Inflammatory macrophage (primary cell): ENCODE data around the gene STARD10.
"Not testable (repeated sequence)": the region's sequence is repeated elsewhere in the genome, so short reads cannot be mapped to it uniquely, and the experiment has no call there.

ENCODE experiments used
- DNase-seq, 2 donors: peaks; one replicate each; pipeline ENCODE4 v3.0.0-alpha.2; 2020 to 2022

Gene STARD10

DNA sequence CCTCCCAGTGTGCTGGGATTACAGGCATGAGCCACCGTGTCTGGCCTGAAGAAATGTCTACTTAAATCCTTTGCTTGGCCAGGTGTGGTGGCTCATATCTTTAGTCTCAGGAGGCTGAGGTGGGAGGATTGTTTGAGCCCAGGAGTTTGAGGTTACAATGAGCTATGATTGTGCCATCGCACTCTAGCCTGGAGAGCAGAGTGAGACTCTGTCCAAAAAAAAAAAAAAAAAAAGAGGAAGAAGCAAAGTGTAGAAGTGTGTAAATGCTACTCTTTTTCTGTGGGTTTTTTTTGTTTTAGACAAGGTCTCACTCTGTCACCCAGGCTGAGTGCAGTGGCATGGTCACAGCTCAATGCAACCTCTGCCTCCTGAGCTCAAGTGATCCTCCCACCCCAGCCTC is 13.9 kb upstream of the STARD10 start:
- DNase-seq, result peak; percentile 86 to 88

DNA sequence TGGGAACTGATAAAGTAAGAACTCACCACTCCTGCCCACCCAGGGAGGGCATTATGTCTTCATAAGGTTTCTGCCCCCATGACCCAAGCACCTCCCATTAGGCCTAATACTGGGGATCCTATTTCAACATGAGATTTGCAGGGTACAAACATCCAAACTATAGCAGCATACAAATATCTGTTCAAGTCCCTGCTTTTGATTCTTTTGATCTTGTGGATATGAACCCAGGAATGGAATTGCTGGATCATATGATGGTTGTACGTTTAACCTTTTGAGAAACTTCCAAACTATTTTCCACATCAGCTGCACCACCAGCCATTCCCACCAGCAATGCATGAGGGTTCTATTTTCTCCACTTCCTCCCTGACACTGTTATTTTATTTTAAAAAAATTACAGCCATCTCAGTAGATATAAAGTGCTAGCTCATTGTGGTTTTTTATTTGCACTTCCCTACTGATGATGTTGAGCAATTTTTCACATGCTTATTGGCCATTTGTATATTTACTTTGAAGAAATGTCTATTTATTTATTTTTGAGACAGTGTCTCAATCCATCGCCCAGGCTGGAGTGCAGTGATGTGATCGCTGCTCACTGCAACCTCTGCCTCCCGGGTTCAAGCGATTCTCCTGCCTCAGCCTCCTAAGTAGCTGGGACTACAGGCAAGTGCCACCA is 13.3 kb upstream of the STARD10 start:
- DNase-seq, result peak; percentile 84 to 96

DNA sequence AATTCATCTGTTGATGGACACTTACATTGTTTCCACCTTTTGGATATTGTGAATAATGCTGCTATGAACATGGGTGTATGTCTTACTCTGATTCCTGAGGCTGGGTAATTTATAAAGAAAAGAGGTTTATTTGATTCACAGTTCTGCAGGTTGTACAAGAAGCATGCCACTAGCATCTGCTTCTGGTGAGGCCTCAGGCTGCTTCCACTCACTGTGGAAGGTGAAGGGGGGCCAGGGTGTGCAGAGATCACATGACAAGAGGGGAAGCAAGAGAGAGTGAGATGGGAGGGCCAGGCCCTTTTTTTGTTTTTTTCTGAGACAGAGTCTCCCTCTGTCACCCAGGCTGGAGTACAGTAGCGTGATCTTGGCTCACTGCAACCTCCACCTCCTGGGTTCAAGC is 12.5 kb upstream of the STARD10 start:
- DNase-seq, result not testable (repeated sequence)

DNA sequence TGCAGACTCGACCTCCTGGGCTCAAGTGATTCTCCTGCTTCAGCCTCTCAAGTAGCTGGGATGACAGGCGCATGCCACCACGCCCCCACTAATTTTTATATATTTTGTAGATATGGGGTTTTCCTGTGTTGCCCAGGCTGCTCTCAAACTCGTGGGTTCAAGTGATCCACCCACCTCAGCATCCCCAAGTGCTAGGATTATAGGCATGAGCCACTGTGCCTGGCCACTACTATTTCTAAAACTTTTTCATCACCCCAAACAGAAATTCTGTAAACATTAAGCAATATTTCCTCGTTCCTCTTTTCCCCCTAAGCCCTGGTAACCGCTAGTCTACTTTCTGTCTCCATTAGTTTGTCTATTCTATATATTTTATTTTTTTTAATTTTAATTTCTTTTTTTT is 11.4 kb upstream of the STARD10 start:
- DNase-seq, result peak; percentile 93 to 96

GRCh38 chr11:72802822-72803221 is 9.0 kb upstream of the STARD10 start:
- DNase-seq, result no peak

DNA sequence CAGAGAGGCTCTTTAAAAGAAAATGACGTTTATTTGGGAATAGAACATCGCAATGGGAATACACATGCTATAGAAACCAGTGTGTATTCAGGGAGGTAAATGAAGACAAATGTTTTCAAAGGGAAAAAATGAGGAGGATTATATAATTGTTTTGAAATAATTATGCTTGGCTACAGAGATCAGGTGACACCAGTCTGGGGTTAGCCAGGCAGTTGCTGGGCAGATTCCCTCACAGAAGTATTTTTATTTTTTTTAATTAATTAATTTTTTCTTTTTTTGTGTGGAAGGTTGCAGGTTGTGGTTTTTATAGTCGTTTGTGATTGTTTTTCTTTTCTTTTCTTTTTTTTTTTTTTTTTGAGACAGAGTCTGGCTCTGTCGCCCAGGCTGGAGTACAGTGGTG is 5.6 kb upstream of the STARD10 start:
- no peak for DNase-seq

DNA sequence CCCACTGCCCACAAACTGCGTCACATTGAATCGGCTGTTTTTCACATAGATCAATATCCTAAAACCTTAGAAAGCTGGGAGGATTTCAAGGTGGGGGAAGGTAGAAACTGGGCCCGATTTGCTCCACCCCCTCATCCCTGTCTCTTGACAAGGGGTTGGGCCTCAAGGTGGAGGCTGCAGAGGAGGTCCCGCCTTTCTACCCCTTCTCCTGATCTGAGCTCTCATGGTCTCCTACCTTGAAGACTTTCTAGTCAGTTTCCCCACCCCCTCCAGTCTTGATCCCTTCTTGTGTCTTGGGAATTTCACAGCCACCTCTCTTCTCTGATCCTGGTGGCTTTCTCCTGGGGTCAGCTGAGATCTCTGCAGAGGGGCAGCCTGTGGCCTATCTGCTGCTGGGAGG is 4.5 kb upstream of the STARD10 start:
- DNase-seq, result no peak

DNA sequence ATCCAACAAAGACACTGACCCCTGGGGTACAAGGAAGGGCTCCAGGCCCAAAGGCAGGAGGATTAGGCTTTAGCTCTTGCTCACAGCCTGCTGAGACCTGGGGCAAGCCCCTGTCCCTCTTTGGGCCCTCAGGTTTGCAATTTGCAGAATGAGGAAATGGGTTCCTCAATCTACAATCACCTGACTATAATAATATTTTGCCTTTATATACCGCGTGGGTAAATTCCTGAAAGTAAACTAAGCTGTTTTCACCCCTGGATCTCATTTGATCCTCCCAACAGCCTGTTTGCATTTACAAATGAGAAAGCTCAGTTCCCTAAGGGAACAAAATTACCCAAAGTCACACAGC is 797 bp downstream of the STARD10 start:
- no peak for DNase-seq

GRCh38 chr11:72792437-72793021 is 1.3 kb downstream of the STARD10 start:
- no peak for DNase-seq

DNA sequence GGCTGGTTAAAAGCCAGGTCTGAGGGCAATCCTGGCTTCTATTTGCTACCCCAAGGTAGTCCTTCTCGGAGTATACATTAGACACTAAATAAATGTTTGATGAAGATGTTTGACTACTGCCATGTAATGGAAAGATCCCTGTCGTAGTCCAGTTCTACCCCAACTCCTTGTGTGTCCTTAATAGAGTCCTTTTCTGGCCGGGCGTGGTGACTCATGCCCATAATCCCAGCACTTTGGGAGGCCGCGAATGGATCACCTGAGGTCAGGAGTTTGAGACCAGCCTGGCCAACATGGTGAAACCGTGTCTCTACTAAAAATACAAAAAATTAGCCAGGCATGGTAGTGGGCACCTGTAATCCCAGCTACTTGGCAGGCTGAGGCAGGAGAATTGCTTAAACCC is 2.6 kb downstream of the STARD10 start:
- DNase-seq, result not testable (repeated sequence)

DNA sequence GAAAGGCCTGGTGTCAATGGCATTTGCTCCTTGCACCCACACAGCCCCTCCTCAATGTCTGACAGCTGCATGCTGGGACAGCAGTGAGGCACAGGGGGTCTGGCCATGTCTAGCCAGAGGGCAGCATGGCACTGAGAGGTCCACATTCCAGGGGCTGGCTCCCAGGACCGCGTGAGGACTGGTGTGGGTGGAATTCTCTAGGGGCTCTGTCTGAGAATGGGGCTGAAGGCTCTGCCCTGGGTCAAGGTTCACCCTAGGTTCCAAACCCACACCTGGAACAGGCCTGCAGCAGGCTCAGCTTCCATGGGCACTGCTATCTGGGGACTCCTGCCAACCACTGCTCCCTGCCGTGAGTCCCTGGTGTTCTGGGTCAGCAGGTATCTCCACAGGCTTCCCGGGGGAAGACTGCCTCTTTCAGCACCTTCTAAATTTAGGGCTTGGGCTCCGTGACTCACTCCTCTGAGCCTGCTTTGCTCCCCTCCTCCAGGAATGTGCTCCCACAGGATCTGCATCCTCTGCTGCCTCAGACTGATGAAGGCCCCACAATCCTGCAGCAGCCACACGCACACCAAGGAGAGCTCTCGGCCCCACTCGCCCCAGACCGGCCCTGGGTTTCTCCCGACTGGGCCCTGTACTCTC is 4.2 kb downstream of the STARD10 start:
- DNase-seq, result no peak

DNA sequence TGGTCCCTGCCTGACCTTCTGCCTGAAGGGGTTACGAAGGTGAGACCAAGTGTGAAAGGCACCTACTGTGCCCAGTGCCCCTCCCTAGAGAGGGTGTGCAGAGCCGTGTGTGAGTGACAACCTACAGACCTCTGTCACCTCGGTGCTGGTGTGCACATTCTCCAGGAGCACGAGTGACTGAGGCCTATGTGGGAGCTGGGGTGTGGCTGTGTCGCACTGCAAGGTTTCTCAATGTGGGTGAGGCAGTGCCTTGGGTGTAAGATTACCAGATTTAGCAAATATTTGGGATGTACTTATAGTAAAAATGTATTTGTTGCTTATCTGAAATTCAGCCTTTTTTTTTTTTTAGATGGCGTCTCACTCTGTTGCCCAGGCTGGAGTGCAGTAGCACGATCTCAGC is 5.6 kb downstream of the STARD10 start:
- DNase-seq, result peak; percentile 69 to 77

DNA sequence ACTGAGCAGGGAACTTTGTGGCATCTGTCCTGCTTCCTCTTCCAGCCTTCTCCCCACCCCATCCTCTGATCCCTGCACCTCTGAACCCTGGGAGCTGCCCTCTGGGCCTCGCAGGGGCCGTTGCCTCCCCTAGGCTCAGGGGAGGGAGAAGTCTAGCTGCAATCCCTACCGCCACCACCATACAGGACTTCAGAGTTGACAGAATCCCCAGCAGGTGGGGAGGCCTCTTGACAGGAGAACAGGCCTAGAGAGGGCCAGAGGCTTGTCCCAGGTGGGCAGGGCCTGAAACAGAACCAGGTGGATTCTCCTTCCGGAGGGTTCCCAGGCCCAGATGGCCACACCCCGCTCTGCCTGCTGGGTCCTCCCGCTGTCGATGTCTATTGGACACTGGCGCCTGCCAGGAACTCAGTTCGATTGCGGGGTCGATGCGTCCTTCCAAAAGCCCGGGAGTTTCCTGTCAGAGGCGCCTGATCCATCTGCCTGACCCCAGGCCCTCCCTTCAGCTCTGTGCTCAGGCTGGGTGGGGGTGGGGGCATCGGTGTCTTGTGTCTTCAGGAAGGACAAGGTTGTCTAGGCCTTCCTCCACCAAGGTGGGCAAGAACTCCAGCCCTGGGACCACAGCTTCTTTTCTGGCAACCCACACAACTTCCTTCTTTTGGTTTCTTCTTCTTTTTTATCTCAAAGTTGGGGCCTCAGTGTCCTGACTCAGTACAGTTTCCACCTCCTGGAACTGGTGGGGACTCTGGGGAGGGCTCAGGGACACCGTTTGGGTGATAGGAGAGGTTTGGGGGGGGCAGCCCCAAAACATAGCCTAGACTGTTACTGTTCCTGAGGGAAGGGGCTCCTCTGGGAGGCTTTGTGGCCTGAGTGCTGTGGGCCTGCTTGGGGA is 6.4 kb downstream of the STARD10 start:
- peak; percentile 50 to 60 for DNase-seq

DNA sequence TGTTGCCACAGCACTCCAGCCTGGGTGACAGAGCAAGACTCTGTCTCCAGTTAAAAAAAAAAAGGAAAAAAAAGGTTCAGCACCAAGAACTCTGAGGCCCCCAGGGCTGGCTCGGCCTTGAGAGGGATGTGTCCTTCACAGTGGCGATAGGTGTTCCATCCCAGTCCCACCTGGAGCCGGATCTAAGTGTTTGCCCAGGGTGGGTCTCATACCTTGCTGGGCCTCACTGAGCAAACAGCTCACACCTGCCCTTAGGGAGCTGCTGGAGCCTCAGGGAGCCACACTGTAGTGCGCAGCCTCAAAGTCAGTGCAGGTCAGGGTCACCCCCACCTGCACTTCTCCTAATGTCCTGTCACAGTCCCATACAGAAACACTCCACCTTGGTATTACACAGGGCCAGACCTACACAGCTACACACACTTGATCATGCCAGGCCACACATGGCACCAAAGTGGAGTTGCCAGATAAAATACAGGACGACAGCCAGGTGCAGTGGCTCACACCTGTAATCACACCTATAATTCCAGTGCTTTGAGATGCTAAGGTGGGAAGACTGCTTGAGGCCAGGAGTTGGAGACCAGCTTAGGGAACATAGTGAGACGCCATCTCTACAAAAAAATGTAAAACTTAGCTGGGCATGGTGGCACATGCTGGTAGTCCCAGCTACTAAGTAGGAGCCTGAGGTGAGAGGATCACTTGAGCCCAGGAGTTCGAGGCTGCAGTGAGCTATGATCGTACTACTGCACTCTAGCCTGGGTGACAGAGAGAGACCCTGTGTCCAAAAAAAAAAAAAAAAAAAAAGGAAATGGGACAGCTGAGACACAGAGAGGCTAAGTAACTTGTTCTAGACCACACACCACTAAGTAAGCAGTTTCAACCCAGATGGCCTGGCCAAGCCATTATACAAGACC is 7.3 kb downstream of the STARD10 start:
- no peak for DNase-seq

DNA sequence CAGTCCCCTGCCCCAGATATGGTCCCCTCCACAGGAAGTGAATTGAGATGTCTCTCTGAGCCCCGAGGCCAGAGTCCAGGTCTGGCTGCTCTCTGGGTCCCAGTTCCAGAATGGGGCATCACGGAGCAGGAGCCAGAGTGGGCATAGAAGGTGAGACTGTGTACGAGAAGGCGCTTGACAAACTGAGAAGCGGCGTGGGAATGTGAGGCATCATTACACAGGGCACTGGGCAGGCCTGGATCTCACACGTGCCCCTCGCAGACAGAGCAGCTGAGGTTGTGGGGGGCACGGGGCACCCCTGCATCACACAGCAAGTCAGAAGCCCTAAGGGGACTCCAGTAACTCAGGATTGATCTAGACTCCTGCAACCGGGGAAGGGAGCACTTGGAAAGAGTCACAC is 9.2 kb downstream of the STARD10 start:
- no peak for DNase-seq

DNA sequence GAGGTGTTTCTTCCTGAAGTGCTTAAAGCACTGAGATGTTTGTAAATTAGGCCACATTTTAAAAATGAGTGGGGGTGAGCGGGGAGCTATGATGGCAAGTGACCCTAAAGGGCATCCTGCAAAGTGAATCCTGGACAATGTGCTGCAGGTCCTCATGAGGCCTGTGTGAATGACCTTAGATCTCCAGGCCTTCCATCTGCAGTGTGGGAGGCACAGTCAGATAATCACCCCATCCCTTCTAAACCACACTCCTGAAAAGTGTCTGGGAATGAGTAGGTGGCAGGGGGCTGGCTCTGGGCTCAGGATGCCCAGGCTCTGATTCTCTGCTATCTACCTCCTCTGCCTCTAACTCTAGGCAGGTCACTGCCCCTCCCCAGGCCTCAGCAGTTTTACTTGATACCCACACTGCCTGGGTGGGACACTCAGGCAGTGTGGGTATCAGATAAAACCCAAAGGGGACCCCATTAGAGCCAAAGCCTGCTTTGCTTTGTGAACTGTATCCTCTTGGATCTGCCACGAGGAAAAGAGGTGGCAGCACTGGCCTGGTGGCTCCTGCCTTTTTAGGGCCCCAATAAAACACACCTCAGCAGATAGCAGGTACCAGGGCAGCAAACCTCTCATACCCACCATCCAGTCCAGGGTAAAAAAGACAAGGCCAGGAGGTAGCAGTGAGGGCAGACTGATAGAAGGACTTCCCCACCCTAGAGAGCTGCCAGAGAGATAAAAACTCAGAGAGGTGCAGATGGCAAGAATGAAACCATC is 10.5 kb downstream of the STARD10 start:
- no peak for DNase-seq

- DNase-seq, result no peak
These were observed 11.5 kb downstream of the STARD10 start for GRCh38 chr11:72782081-72782920.

GRCh38 chr11:72781313-72782080 is 12.3 kb downstream of the STARD10 start:
- DNase-seq, result no peak

DNA sequence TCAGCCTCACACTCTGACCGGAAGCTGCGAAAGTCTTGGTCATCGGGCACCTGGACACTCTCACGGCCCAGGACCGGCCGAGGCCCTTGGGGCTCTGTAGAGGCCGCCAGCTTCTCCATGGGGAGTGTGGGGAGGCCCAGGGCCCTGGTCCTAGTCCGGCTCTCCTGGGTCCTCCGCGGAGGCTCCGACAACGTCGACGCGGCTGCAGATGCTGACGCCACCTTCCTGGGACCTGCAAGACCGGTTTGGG is 12.9 kb downstream of the STARD10 start:
- no peak for DNase-seq
